GM12878 (cell line): ENCODE measurements around the gene CASR. TPM values are rescaled to one million over a fixed set of nuclear protein-coding genes. Genes with fewer than 3 reads are reported as not detected.
"Not testable (repeated sequence)": the region's sequence is repeated elsewhere in the genome, so short reads cannot be mapped to it uniquely, and the experiment has no call there.

ENCODE experiments used
- ATAC-seq: fragments of 200-7000 bp; cut with Tn5 transposase; 3 replicates; pipeline ENCODE4 v1.9.1; 2020; ENCODE audit warnings: mild to moderate bottlenecking, moderate library complexity
- BruUV-seq: library from RNA; stranded (reverse); fragments of 400-500 nt; replicated peaks from 2 replicates; lab custom pipeline; 2021; lab: Mats Ljungman, UMichigan
- CTCF ChIA-PET: fragments of 300-600 bp; sonication (Branson Sonifier 250); formaldehyde crosslinking; extraction: SDS; loops from one replicate; lab custom pipeline; 2021; ENCODE audit warnings: inconsistent platforms; lab: Yijun Ruan, JAX
- POLR2A ChIA-PET: fragments of 350-600 bp; formaldehyde crosslinking; extraction: SDS; loops from one replicate; lab custom pipeline; 2021; ENCODE audit warnings: inconsistent platforms; lab: Charles Lee
- RAD21 ChIA-PET: fragments of 300-600 bp; sonication (Branson Sonifier 250); formaldehyde crosslinking; loops from one replicate; lab custom pipeline; 2023; ENCODE audit warnings: antibody characterized with exemption; ENCODE audit not compliant: unreplicated experiment; lab: Charles Lee
- SMC1A ChIA-PET: fragments of 300-600 bp; sonication (Branson Sonifier 250); formaldehyde crosslinking; loops from one replicate; lab custom pipeline; 2023; ENCODE audit not compliant: unreplicated experiment, uncharacterized antibody; lab: Charles Lee
- DNase-seq: peaks from one replicate; pipeline ENCODE4 v3.0.0-alpha.2; 2011; ENCODE audit warnings: low read depth, low spot score
- FAIRE-seq: peaks from 3 replicates; lab custom pipeline; 2011; peaks lifted over from hg19 to GRCh38; lab: Jason Lieb, UNC
- H2AFZ ChIP-seq: 2 replicates; pipeline ENCODE4 v1.6.0; 2011; ENCODE audit warnings: low read depth, low read length, control low read depth; ENCODE audit not compliant: control insufficient read depth
- H3K27ac ChIP-seq: 2 replicates; pipeline ENCODE4 v1.5.1; 2011; ENCODE audit warnings: control low read depth; ENCODE audit not compliant: control insufficient read depth, insufficient read depth
- H3K27me3 ChIP-seq, 2 experiments: replicated peaks in 1 of 2; 2 replicates each; pipeline versions ENCODE4 v1.6.0 to v1.6.1; 2011; ENCODE audit warnings: low read length in 1 of 2; ENCODE audit not compliant: control insufficient read depth in 2 of 2, insufficient read depth in 2 of 2
- H3K36me3 ChIP-seq, 2 experiments: 2 replicates each; pipeline ENCODE4 v1.5.1; 2011; ENCODE audit warnings: low read length in 1 of 2; ENCODE audit not compliant: control insufficient read depth in 2 of 2, insufficient read depth in 2 of 2
- H3K4me1 ChIP-seq: 2 replicates; pipeline ENCODE4 v1.6.1; 2011; ENCODE audit warnings: mild to moderate bottlenecking, low read length, moderate library complexity, mixed read lengths; ENCODE audit not compliant: control insufficient read depth, insufficient read depth
- H3K4me2 ChIP-seq: 2 replicates; pipeline ENCODE4 v1.6.0; 2011; ENCODE audit warnings: control low read depth; ENCODE audit not compliant: control insufficient read depth, insufficient read depth
- H3K4me3 ChIP-seq: fragments of 200-600 bp; sonication (generic); 2 replicates; pipeline ENCODE4 v1.5.1; 2016
- H3K79me2 ChIP-seq: 2 replicates; pipeline ENCODE4 v1.6.0; 2011; ENCODE audit warnings: low read length; ENCODE audit not compliant: control insufficient read depth, insufficient read depth
- H3K9ac ChIP-seq: 2 replicates; pipeline ENCODE4 v1.8.0; 2011; ENCODE audit warnings: low read length, control low read depth, mixed read lengths; ENCODE audit not compliant: control insufficient read depth, insufficient read depth
- H3K9me3 ChIP-seq: replicated peaks from 3 replicates; pipeline ENCODE4 v1.5.1; 2011; ENCODE audit warnings: mild to moderate bottlenecking, low read length; ENCODE audit not compliant: control insufficient read depth, insufficient read depth
- H4K20me1 ChIP-seq: 2 replicates; pipeline ENCODE4 v1.6.0; 2011; ENCODE audit not compliant: control insufficient read depth, insufficient read depth
- ATF7 ChIP-seq: fragments of 450-650 bp; IDR thresholded peaks from 2 replicates; pipeline ENCODE4 v1.6.1; 2016; ENCODE audit warnings: low read depth, mild to moderate bottlenecking
- CBX3 ChIP-seq: fragments of 200-600 bp; sonication (generic); IDR thresholded peaks from 2 replicates; pipeline ENCODE4 v1.6.1; 2016; ENCODE audit warnings: low read depth, borderline replicate concordance
- CHD4 ChIP-seq: fragments of 200-600 bp; sonication (generic); IDR thresholded peaks from 2 replicates; pipeline ENCODE4 v1.6.1; 2016; ENCODE audit warnings: mild to moderate bottlenecking
- CREM ChIP-seq: IDR thresholded peaks from 2 replicates; pipeline ENCODE4 v1.6.1; 2014; ENCODE audit warnings: antibody characterized with exemption, low read depth
- EED ChIP-seq: sonication (generic); IDR thresholded peaks from 2 replicates; pipeline ENCODE4 v1.6.1; 2016; ENCODE audit warnings: antibody characterized with exemption, low read depth
- GABPA ChIP-seq: IDR thresholded peaks from 2 replicates; pipeline ENCODE4 v1.6.1; 2014; ENCODE audit warnings: antibody characterized with exemption, low read depth, mild to moderate bottlenecking, inconsistent platforms
- HDAC2 ChIP-seq: fragments of 200-600 bp; sonication (generic); IDR thresholded peaks from 2 replicates; pipeline ENCODE4 v1.6.1; 2017
- IRF3 ChIP-seq: fragments of 450-650 bp; IDR thresholded peaks from 2 replicates; pipeline ENCODE4 v1.6.1; 2014; ENCODE audit warnings: mild to moderate bottlenecking
- NR2C1 ChIP-seq: fragments of 450-650 bp; IDR thresholded peaks from 2 replicates; pipeline ENCODE4 v1.6.1; 2017; ENCODE audit warnings: antibody characterized with exemption, mild to moderate bottlenecking, moderate library complexity
- NR2F1 ChIP-seq: fragments of 450-650 bp; conservative IDR thresholded peaks from 2 replicates; pipeline ENCODE4 v1.6.1; 2017; ENCODE audit warnings: mild to moderate bottlenecking
- PML ChIP-seq: IDR thresholded peaks from 2 replicates; pipeline ENCODE4 v1.6.1; 2012; ENCODE audit warnings: low read length, inconsistent platforms
- STAT3 ChIP-seq: IDR thresholded peaks from 2 replicates; pipeline ENCODE4 v1.6.1; 2011; ENCODE audit warnings: low read depth, low read length, improper control_type of control experiment
- TAF1 ChIP-seq: IDR thresholded peaks from 2 replicates; pipeline ENCODE4 v1.6.1; 2011; ENCODE audit warnings: mild to moderate bottlenecking, low read depth, low read length, borderline replicate concordance
- TARDBP ChIP-seq: IDR thresholded peaks from 2 replicates; pipeline ENCODE4 v1.6.1; 2016; ENCODE audit warnings: borderline replicate concordance
- USF1 ChIP-seq: IDR thresholded peaks from 2 replicates; pipeline ENCODE4 v1.6.1; 2011; ENCODE audit warnings: borderline replicate concordance, low read depth, mild to moderate bottlenecking, moderate library complexity, mixed read lengths, low read length; ENCODE audit not compliant: insufficient read depth; ENCODE audit errors: extremely low read length
- WRNIP1 ChIP-seq: IDR thresholded peaks from 2 replicates; pipeline ENCODE4 v1.6.1; 2011; ENCODE audit warnings: low read depth, low read length, improper control_type of control experiment, borderline replicate concordance
- ZBTB4 ChIP-seq: fragments of 450-650 bp; formaldehyde crosslinking; IDR thresholded peaks from 2 replicates; pipeline ENCODE4 v1.4.0; 2022; ENCODE audit warnings: mild to moderate bottlenecking, moderate library complexity
- WGBS: methylation state at CpG from one replicate; pipeline ENCODE4 v1.1.6; 2016; ENCODE audit warnings: low lambda C conversion rate; ENCODE audit not compliant: insufficient replicate concordance, insufficient coverage; ENCODE audit errors: missing lambda C conversion rate; 5-methylcytosine and 5-hydroxymethylcytosine counted together
- in situ Hi-C: fragments of 300-500 bp; cut with MboI; formaldehyde crosslinking; loops from 9 replicates; pipeline ENCODE4 v1.14.3; 2018; ENCODE audit warnings: mixed read lengths
- intact Hi-C: fragments of 100-400 bp; cut with micrococcal nuclease; formaldehyde crosslinking; loops from one replicate; pipeline ENCODE4 v1.14.2; 2022; ENCODE audit not compliant: unreplicated experiment
- polyA plus RNA-seq, 11 experiments: library from polyadenylated mRNA; depleted of rRNA in 4 of 11; unstranded in 6 of 11; stranded (reverse) in 5 of 11; fragments of >200 nt; fragmentation: Nextera tagmentation in 4 of 11; fragmentation: Illumina TruSeq in 1 of 11; extraction: Ambion mirVana in 4 of 11; extraction: Trizol in 1 of 11; gene quantifications; 1 replicate in 1 of 11; 2 replicates in 10 of 11; pipeline versions ENCODE4 v1.2.1 to v1.2.3, GENCODE V29; 2011 to 2016; ENCODE audit warnings: inconsistent platforms in 2 of 11, missing spikeins in 2 of 11, low read depth in 1 of 11
- total RNA-seq, 4 experiments: library from RNA; depleted of rRNA in 3 of 4; stranded (reverse); fragments of >200 nt in 3 of 4; fragmentation: Illumina TruSeq in 1 of 4; extraction: Trizol in 1 of 4; gene quantifications; 2 replicates each; pipeline versions ENCODE4 v1.2.1 to v1.2.3, GENCODE V29; 2013 to 2021

Gene CASR
- total and polyA plus RNA-seq, 10 of the 15 experiments (the other 5 are each of a cell fraction or from before 2014, with no cell fraction given), result 0.04 to 0.37 (median 0.11) TPM

GRCh38 chr3:122169911-122170310 is 13.6 kb upstream of the CASR start:
- Histone ChIP-seq H3K27me3 (no peaks in the 10 kb centered on the region), H3K79me2 (no peaks in the 10 kb centered on the region), H3K27ac (no peak overlapping the region), H3K9ac (no peak overlapping the region), H2AFZ (no peak overlapping the region), H3K4me2 (no peak overlapping the region), H4K20me1 (no peaks in the 10 kb centered on the region), H3K4me1 (no peaks in the 10 kb centered on the region), H3K36me3 (no peaks in the 10 kb centered on the region), H3K9me3 (peaks cover 3% of the 10 kb centered on the region; the same call in 2 of the 3 replicates), H3K4me3 (no peak overlapping the region)
- BruUV-seq, result no TSS peak
- FAIRE-seq (no peak), DNase-seq (no peak), ATAC-seq (no peak)
- in situ Hi-C loops (no loop called here), intact Hi-C loops (no loop called here)
- ChIA-PET RAD21 (no interaction called here), CTCF (no interaction called here), POLR2A (no interaction called here), SMC1A (no interaction called here)
- 55% methylated on average over 3 of the region's 3 CpGs for WGBS
- no peak for TF ChIP-seq ATF7
- TF ChIP-seq NR2C1, result no peak
- TF ChIP-seq EED, result no peak
- no peak for TF ChIP-seq USF1
- no peak for TF ChIP-seq CHD4
- TF ChIP-seq TARDBP, result no peak
- TF ChIP-seq CREM, result no peak
- no peak for TF ChIP-seq PML
- TF ChIP-seq STAT3, result no peak
- no peak for TF ChIP-seq GABPA
- TF ChIP-seq HDAC2, result no peak
- TF ChIP-seq WRNIP1, result no peak
- no peak for TF ChIP-seq CBX3
- no peak for TF ChIP-seq NR2F1
- no peak for TF ChIP-seq ZBTB4
- no peak for TF ChIP-seq TAF1
- TF ChIP-seq IRF3, result no peak

- H3K27ac ChIP-seq, H3K9ac ChIP-seq, DNase-seq, H3K9me3 ChIP-seq, H4K20me1 ChIP-seq, BruUV-seq, H3K79me2 ChIP-seq, intact Hi-C loops, H3K4me3 ChIP-seq, H3K4me2 ChIP-seq, H3K36me3 ChIP-seq, H2AFZ ChIP-seq, RAD21 ChIA-PET, POLR2A ChIA-PET, FAIRE-seq, in situ Hi-C loops, SMC1A ChIA-PET, H3K27me3 ChIP-seq, H3K4me1 ChIP-seq, ATAC-seq: not testable (repeated sequence)
- CTCF ChIA-PET, result interaction anchor here (0.6 kb wide), 1 partner anchor 70 kb away, joined by 3 read pairs; no protein-coding TSS in a partner anchor
- WGBS, result 50% methylated on average over 2 of the region's 2 CpGs
These were observed 12.1 kb upstream of the CASR start for GRCh38 chr3:122171361-122171760.
